HG03039 (cell line): ENCODE measurements around the gene KPNA2.
"Not testable (repeated sequence)": the region's sequence is repeated elsewhere in the genome, so short reads cannot be mapped to it uniquely, and the experiment has no call there.

ENCODE experiments used
- ATAC-seq: cut with Tn5 transposase; IDR thresholded peaks from one replicate; pipeline ENCODE4 v1.9.1; 2021; ENCODE audit warnings: mild to moderate bottlenecking, moderate library complexity; ENCODE audit not compliant: unreplicated experiment

KPNA2 gene

GRCh38 chr17:68019675-68020408 lies 15.7 kb upstream of the KPNA2 start:
- peak; percentile 78 for ATAC-seq

DNA sequence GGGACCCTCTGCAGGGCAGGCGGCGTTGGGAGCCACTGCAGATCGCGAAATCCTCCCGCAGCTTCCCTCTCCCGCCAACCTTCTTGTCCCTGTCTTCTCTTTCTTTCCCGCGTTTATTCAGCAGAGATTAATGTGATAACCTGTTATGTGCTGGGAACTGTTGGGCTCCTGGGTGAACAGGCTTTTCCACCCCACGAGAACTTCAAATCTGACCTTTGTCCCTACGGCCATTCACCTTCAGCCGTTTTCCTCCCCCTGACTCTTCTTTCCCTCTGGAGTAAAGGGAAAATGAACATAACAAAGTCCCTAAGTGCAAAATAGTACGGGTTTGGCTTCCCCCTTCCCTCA lies 15.2 kb upstream of the KPNA2 start:
- no peak for ATAC-seq

DNA sequence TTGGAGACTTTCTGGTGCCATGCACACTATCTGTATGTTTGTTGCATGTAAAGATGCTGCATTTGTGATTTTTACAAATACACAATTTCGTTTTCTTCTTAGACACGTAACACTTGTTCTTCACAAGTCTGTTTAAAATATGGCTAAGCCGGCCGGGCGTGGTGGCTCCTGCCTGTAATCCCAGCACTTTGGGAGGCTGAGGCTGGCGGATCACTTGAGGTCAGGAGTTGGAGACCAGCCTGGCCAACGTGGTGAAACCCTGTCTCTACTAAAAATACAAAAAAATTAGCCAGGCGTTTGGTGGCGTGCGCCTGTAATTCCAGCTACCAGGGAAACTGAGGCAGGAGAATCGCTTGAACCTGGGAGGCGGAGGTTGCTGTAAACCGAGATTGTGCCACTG lies 14.7 kb upstream of the KPNA2 start:
- not testable (repeated sequence) for ATAC-seq

GRCh38 chr17:68021963-68022362 lies 13.6 kb upstream of the KPNA2 start:
- ATAC-seq, result no peak

- ATAC-seq, result not testable (repeated sequence)
Measured at GRCh38 chr17:68022547-68022946, 13.0 kb upstream of the KPNA2 start.

GRCh38 chr17:68029512-68030215 lies 5.9 kb upstream of the KPNA2 start:
- no peak for ATAC-seq

GRCh38 chr17:68033636-68034451 lies 1.7 kb upstream of the KPNA2 start:
- no peak for ATAC-seq

DNA sequence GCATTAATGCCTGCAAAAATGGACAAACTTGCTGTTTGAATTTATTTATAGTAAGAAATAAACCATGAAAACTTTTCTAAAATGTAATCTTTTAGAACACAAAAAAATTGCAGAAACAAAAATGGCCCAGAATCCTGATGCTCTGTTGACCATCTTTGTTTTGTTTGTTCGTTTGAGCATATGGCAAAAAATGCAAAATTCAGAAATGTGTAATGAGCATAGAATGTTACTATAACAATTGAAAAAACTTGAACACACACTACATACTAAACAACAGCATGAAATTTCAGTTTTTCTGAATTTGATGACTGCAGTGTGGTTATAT lies 1.1 kb upstream of the KPNA2 start:
- no peak for ATAC-seq

- peak; percentile 83 for ATAC-seq
Measured at GRCh38 chr17:68035131-68035522, 408 bp upstream of the KPNA2 start.

DNA sequence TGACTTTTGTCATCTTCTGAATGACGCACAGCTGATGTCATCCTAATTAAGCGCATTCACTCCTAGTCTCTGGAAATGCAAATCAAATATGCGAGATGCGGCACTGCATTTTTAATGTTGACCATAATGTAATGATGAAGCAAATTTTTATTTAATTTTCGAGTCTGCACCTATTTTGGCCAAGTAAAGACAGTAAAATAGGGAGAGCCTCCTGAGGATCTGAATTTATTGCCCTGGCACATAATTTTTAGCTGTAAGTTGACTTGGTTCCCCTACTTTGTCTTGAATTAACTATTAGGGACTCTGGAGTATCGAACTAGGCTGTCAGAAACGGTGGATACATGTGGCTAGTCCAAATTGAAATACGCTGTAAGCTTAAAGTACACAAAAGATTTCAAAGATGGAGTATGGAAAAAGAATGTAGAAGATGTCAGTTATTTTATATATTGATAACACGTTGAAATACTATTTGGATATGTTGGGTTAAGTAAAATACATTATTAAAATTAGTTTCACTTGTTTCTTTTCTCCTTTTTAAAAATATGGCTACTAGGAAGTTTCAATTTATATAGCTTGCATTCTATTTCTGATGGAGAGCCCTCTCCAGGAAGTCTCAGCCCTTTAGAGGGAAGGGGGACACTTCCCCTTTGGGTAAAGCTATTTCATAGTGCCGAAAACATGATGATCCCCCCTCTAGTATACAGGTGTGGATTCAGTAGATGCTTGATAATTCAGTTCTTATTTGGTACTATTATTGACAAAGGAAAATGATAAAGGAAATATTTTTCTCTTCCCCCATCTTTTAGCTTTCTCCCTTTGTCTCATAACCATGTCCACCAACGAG lies 991 bp downstream of the KPNA2 start:
- ATAC-seq, result no peak

DNA sequence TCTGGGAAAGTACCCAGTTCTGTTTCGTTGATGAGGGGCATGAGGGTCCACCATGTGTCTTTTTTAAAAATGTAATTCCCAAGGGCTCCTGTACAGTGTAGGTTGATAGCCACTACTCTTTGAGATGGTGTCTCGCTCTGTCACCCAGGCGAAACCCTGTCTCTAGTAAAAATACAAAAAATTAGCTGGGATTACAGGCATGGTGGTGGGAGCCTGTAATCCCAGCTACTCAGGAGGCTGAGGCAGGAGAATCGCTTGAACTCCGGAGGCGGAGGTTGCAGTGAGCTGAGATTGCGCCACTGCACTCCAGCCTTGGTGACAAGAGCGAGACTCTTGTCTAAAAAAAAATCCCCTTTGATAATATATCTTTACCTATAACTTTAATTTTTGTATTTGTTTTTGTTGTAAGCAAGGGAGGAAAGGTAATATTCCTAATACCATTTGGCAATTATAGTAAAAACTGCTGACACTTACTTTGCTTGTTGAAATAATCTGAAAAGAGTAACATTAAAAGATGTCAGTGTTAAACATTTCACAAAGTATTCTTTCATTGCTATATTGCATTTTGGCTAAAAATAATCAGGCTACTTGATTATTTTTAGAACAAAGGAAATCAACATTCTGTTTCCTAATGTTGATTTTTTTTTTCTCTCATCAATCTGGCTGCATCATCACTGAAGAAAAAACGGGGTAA lies 11.8 kb downstream of the KPNA2 start:
- ATAC-seq, result no peak

- ATAC-seq, result not testable (repeated sequence)
Measured at GRCh38 chr17:68047890-68048542, 12.5 kb downstream of the KPNA2 start.

DNA sequence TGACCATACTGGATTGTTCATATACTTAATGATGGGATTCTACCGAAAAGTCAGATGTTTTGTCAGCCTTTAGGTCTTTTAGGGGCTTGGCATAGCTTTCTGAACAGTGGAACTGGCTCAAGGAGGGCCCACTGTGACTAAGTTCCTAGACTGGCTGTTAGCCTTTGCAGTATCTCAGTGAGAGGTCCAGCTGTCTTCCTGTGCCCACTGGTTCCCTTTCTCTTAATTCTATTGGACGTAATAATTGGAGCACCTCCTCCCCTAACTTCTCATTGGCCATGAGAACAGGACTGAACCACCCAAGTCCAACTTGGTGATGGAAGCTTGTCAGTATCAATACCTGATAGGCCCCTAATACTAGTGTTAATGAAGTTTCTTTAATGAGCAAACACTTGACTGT lies 13.5 kb downstream of the KPNA2 start:
- no peak for ATAC-seq

- ATAC-seq, result not testable (repeated sequence)
Measured at GRCh38 chr17:68049812-68050437, 14.4 kb downstream of the KPNA2 start.

DNA sequence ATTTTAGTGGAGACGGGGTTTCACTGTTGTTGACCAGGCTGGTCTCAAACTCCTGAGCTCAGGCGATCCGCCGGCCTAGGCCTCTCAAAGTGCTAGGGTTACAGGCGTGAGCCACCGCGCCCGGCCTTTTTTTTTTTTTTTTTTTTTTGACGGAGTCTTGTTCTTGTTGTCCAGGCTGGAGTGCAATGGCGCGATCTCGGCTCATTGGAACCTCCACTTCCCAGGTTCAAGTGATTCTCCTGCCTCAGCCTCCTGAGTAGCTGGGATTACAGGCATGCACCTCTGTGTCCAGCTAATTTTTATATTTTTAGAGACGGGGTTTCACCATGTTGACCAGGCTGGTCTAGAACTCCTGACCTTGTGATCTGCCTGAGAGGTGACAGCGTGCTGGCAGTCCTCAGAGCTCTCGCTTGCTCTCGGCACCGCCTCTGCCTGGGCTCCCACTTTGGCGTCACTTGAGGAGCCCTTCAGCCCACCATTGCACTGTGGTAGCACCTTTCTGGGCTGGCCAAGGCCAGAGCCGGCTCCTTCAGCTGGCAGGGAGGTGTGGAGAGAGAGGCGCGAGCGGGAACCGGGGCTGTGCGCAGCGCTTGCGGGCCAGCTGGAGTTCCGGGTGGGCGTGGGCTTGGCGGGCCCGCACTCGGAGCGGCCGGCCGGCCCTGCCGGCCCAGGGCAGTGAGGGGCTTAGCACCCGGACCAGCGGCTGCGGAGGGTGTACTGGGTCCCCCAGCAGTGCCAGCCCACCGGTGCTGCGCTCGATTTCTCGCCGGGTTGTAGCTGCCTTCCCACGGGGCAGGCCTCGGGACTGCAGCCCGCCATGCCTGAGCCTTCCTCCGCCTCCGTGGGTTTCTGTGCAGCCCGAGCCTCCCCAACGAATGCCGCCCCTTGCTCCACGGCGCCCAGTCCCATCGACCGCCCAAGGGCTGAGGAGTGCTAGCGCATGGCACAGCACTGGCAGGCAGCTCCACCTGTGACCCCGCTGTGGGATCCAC lies 16.1 kb downstream of the KPNA2 start:
- not testable (repeated sequence) for ATAC-seq

GRCh38 chr17:68052810-68053209 lies 17.3 kb downstream of the KPNA2 start:
- no peak for ATAC-seq

GRCh38 chr17:68053231-68054013 lies 17.9 kb downstream of the KPNA2 start:
- no peak for ATAC-seq
